Parathyroid adenoma (tissue), 2 donors: Measurements from ENCODE around the gene KLHL36.

Experiments
- H2AFZ ChIP-seq: fragments of 300-600 bp; sonication (generic); one replicate; pipeline ENCODE4 v1.7.0; 2017; ENCODE audit warnings: antibody characterized with exemption, mild to moderate bottlenecking
- H3K27ac ChIP-seq: fragments of 300-600 bp; sonication (generic); one replicate; pipeline ENCODE4 v1.7.0; 2017
- H3K27me3 ChIP-seq: fragments of 300-600 bp; sonication (generic); one replicate; pipeline ENCODE4 v1.7.0; 2017; ENCODE audit warnings: low read length; ENCODE audit not compliant: control insufficient read depth, insufficient read depth
- H3K36me3 ChIP-seq: fragments of 300-600 bp; sonication (generic); one replicate; pipeline ENCODE4 v1.7.0; 2017; ENCODE audit warnings: low read length; ENCODE audit not compliant: control insufficient read depth, insufficient read depth
- H3K4me1 ChIP-seq: fragments of 300-600 bp; sonication (generic); one replicate; pipeline ENCODE4 v1.7.0; 2017; ENCODE audit warnings: control low read depth
- H3K4me2 ChIP-seq: fragments of 300-600 bp; sonication (generic); one replicate; pipeline ENCODE4 v1.7.0; 2017; ENCODE audit warnings: low read length
- H3K4me3 ChIP-seq: fragments of 300-600 bp; sonication (generic); one replicate; pipeline ENCODE4 v1.7.0; 2017; ENCODE audit warnings: low read depth, low read length
- H3K79me2 ChIP-seq: fragments of 300-600 bp; sonication (generic); one replicate; pipeline ENCODE4 v1.7.0; 2017; ENCODE audit warnings: control low read depth
- H3K9ac ChIP-seq: fragments of 300-600 bp; sonication (generic); one replicate; pipeline ENCODE4 v1.7.0; 2017; ENCODE audit warnings: mild to moderate bottlenecking
- H3K9me3 ChIP-seq: fragments of 300-600 bp; sonication (generic); one replicate; pipeline ENCODE4 v1.7.0; 2017; ENCODE audit warnings: low read length; ENCODE audit not compliant: control insufficient read depth
- CTCF ChIP-seq: fragments of 300-600 bp; sonication (generic); IDR thresholded peaks from one replicate; pipeline ENCODE4 v1.7.0; 2017; ENCODE audit warnings: antibody characterized with exemption, mild to moderate bottlenecking
- donor health status: primary hyperparathyroidism.

The KLHL36 gene

GRCh38 chr16:84603940-84604339, 44.4 kb upstream of the KLHL36 start:
- H3K27me3 ChIP-seq, result no peaks in the 10 kb centered on the region
- no peaks in the 10 kb centered on the region for H3K9me3 ChIP-seq
- H3K4me2 ChIP-seq, result no peak overlapping the region
- H3K79me2 ChIP-seq, result no peaks in the 10 kb centered on the region
- H3K27ac ChIP-seq, result no peak overlapping the region
- no peak overlapping the region for H3K4me3 ChIP-seq
- no peak for TF ChIP-seq CTCF
- H3K9ac ChIP-seq, result no peak overlapping the region
- no peaks in the 10 kb centered on the region for H3K4me1 ChIP-seq
- no peaks in the 10 kb centered on the region for H3K36me3 ChIP-seq
- H2AFZ ChIP-seq, result no peak overlapping the region

- Histone ChIP-seq H3K9ac (no peak overlapping the region), H3K79me2 (no peaks in the 10 kb centered on the region), H3K4me3 (no peak overlapping the region), H3K27me3 (no peaks in the 10 kb centered on the region), H3K36me3 (no peaks in the 10 kb centered on the region), H3K4me1 (no peaks in the 10 kb centered on the region), H3K9me3 (no peaks in the 10 kb centered on the region), H3K4me2 (no peak overlapping the region), H3K27ac (no peak overlapping the region), H2AFZ (no peak overlapping the region)
- no peak for TF ChIP-seq CTCF
These were observed 43.8 kb upstream of the KLHL36 start for GRCh38 chr16:84604477-84605013.

- no peak overlapping the region for H2AFZ ChIP-seq
- H3K27ac ChIP-seq, result no peak overlapping the region
- H3K79me2 ChIP-seq, result no peaks in the 10 kb centered on the region
- no peak overlapping the region for H3K4me3 ChIP-seq
- no peaks in the 10 kb centered on the region for H3K9me3 ChIP-seq
- no peaks in the 10 kb centered on the region for H3K4me1 ChIP-seq
- no peak for TF ChIP-seq CTCF
- H3K9ac ChIP-seq, result no peak overlapping the region
- H3K27me3 ChIP-seq, result no peaks in the 10 kb centered on the region
- H3K4me2 ChIP-seq, result no peak overlapping the region
- H3K36me3 ChIP-seq, result no peaks in the 10 kb centered on the region
These were observed 42.9 kb upstream of the KLHL36 start for GRCh38 chr16:84605339-84605848.

GRCh38 chr16:84606081-84606875, 42.0 kb upstream of the KLHL36 start:
- TF ChIP-seq CTCF, result no peak
- no peak overlapping the region for H3K27ac ChIP-seq
- H3K4me2 ChIP-seq, result no peak overlapping the region
- no peaks in the 10 kb centered on the region for H3K36me3 ChIP-seq
- H3K4me3 ChIP-seq, result no peak overlapping the region
- no peaks in the 10 kb centered on the region for H3K9me3 ChIP-seq
- H3K27me3 ChIP-seq, result no peaks in the 10 kb centered on the region
- H2AFZ ChIP-seq, result no peak overlapping the region
- H3K79me2 ChIP-seq, result no peaks in the 10 kb centered on the region
- no peak overlapping the region for H3K9ac ChIP-seq
- H3K4me1 ChIP-seq, result peaks cover 2% of the 10 kb centered on the region
